DOHH2 (cell line): ENCODE measurements around the gene HHLA2.

Experiments
- H3F3A ChIP-seq: fragments of 200-600 bp; sonication (generic), shearing (Covaris generic); 2 replicates; pipeline ENCODE4 v1.6.0; 2016; ENCODE audit warnings: antibody characterized with exemption, mild to moderate bottlenecking; ENCODE audit not compliant: control insufficient read depth, insufficient read depth
- H3K27ac ChIP-seq: fragments of 200-600 bp; sonication (generic); 2 replicates; pipeline ENCODE4 v1.5.1; 2014; ENCODE audit warnings: low read depth, mild to moderate bottlenecking, low read length, moderate library complexity
- H3K27me3 ChIP-seq: fragments of 200-600 bp; sonication (generic); 2 replicates; pipeline ENCODE4 v1.6.1; 2014; ENCODE audit warnings: mild to moderate bottlenecking, low read length, mixed read lengths; ENCODE audit not compliant: control insufficient read depth
- H3K36me3 ChIP-seq: fragments of 200-600 bp; sonication (generic); 2 replicates; pipeline ENCODE4 v1.6.1; 2014; ENCODE audit warnings: mild to moderate bottlenecking, low read length, moderate library complexity, mixed read lengths; ENCODE audit not compliant: control insufficient read depth
- H3K4me1 ChIP-seq: fragments of 200-600 bp; sonication (generic); 2 replicates; pipeline ENCODE4 v1.6.1; 2014; ENCODE audit warnings: mild to moderate bottlenecking, low read length, mixed read lengths; ENCODE audit not compliant: control insufficient read depth
- H3K4me2 ChIP-seq: fragments of 200-600 bp; sonication (generic); 2 replicates; pipeline ENCODE4 v1.6.0; 2014; ENCODE audit warnings: mild to moderate bottlenecking, low read length, moderate library complexity
- H3K4me3 ChIP-seq: fragments of 200-600 bp; sonication (generic); 2 replicates; pipeline ENCODE4 v1.5.1; 2014; ENCODE audit warnings: mild to moderate bottlenecking, low read length, mixed read lengths
- H3K79me2 ChIP-seq: fragments of 200-600 bp; sonication (generic); 2 replicates; pipeline ENCODE4 v1.6.1; 2014; ENCODE audit warnings: mild to moderate bottlenecking, low read length, mixed read lengths; ENCODE audit not compliant: control insufficient read depth
- H3K9me2 ChIP-seq: fragments of 200-600 bp; sonication (generic); replicated peaks from 2 replicates; pipeline ENCODE4 v1.6.1; 2014; ENCODE audit warnings: mild to moderate bottlenecking, low read length, mixed read lengths; ENCODE audit not compliant: control insufficient read depth
- H3K9me3 ChIP-seq: fragments of 200-600 bp; sonication (generic); 2 replicates; pipeline ENCODE4 v1.6.1; 2014; ENCODE audit warnings: antibody characterized with exemption, low read length, mixed read lengths; ENCODE audit not compliant: control insufficient read depth, insufficient read depth
- H4K20me1 ChIP-seq: fragments of 200-600 bp; sonication (generic); 2 replicates; pipeline ENCODE4 v1.6.0; 2014; ENCODE audit warnings: low read depth, mild to moderate bottlenecking, antibody characterized with exemption, low read length, moderate library complexity; ENCODE audit not compliant: control insufficient read depth, insufficient read depth
- EZH2phosphoT487 ChIP-seq: fragments of 200-600 bp; sonication (generic); IDR thresholded peaks from 2 replicates; pipeline ENCODE4 v1.6.1; 2017; ENCODE audit warnings: borderline replicate concordance, mild to moderate bottlenecking, antibody characterized with exemption, low read length, moderate library complexity, mixed read lengths
- TF ChIP-seq, protein P1 (sequence below): fragments of 200-600 bp; sonication (generic); IDR thresholded peaks from one replicate; pipeline ENCODE4 v1.5.1; 2014; ENCODE audit warnings: antibody characterized with exemption, mild to moderate bottlenecking, low read depth, low read length; ENCODE audit not compliant: poor library complexity, severe bottlenecking

The HHLA2 gene

DNA sequence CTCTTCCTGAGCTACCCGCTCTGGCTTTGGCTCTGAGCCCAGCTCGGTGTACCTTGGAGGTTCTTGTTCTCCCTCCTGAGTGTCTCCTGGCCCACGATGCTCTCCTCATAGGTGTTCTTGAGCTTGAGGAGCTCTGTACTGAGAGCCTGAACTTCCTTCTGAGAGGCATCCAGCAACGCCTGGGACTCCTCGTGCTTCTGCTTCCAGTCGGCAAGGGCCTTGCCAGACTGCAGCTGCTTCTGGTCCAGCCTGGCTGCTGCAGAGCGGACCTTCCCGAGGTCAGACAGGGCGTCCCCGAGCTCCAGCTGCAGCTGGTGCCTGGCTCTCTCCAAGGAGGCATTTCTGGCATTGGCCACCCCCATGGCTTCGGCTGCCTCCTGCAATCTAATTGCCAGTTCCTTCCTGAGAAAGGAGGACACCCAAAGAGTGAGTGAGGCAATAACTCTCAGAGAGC lies 114.2 kb downstream of the HHLA2 start:
- no peaks in the 10 kb centered on the region for H3K9me3 ChIP-seq
- no peak overlapping the region for H3K4me2 ChIP-seq
- H3K36me3 ChIP-seq, result no peaks in the 10 kb centered on the region
- H3K27me3 ChIP-seq, result no peaks in the 10 kb centered on the region
- no peaks in the 10 kb centered on the region; the same call in 1 of the 2 replicates for H3F3A ChIP-seq
- peaks cover 28% of the 10 kb centered on the region for H3K4me1 ChIP-seq
- no peaks in the 10 kb centered on the region for H4K20me1 ChIP-seq
- no peak for TF ChIP-seq EZH2phosphoT487
- TF ChIP-seq, protein P1, sequence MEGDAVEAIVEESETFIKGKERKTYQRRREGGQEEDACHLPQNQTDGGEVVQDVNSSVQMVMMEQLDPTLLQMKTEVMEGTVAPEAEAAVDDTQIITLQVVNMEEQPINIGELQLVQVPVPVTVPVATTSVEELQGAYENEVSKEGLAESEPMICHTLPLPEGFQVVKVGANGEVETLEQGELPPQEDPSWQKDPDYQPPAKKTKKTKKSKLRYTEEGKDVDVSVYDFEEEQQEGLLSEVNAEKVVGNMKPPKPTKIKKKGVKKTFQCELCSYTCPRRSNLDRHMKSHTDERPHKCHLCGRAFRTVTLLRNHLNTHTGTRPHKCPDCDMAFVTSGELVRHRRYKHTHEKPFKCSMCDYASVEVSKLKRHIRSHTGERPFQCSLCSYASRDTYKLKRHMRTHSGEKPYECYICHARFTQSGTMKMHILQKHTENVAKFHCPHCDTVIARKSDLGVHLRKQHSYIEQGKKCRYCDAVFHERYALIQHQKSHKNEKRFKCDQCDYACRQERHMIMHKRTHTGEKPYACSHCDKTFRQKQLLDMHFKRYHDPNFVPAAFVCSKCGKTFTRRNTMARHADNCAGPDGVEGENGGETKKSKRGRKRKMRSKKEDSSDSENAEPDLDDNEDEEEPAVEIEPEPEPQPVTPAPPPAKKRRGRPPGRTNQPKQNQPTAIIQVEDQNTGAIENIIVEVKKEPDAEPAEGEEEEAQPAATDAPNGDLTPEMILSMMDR, result no peak
- H3K79me2 ChIP-seq, result no peaks in the 10 kb centered on the region
- H3K4me3 ChIP-seq, result no peak overlapping the region
- H3K27ac ChIP-seq, result no peak overlapping the region
- no peaks in the 10 kb centered on the region for H3K9me2 ChIP-seq

DNA sequence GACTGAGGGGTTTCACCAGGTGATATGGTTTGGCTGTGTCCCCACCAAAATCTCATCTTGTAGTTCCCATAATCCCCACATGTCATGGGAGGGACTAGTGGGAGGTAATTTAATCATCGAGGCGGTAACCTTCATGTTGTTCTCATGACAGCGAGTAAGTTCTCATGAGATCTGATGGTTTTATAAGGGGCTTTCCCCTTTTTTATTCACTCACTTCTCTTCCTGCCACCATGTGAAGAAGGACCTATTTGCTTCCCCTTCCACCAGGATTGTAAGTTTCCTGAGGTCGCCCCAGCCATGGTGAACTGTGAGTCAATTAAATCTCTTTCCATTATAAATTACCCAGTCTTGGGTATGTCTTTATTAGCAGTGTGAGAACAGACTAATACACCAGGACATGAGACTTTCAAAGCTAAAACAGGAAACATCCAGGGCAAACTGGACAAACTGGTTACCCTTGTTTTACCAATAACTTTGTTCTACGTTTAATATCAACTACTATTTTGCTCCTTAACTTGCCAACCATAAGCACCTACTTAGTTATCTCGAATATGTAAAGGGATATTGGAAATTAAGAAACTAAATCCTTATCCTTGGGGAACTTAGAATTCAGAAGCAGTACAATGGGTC lies 115.9 kb downstream of the HHLA2 start:
- H3K27ac ChIP-seq, result no peak overlapping the region
- no peak overlapping the region for H3K4me2 ChIP-seq
- no peaks in the 10 kb centered on the region for H3K36me3 ChIP-seq
- no peak overlapping the region for H3K4me3 ChIP-seq
- H3K9me3 ChIP-seq, result no peaks in the 10 kb centered on the region
- H3F3A ChIP-seq, result no peaks in the 10 kb centered on the region; the same call in 1 of the 2 replicates
- no peaks in the 10 kb centered on the region for H3K79me2 ChIP-seq
- no peaks in the 10 kb centered on the region for H4K20me1 ChIP-seq
- H3K9me2 ChIP-seq, result no peaks in the 10 kb centered on the region
- peaks cover 16% of the 10 kb centered on the region for H3K4me1 ChIP-seq
- no peak for TF ChIP-seq EZH2phosphoT487
- TF ChIP-seq, protein P1, result no peak
- no peaks in the 10 kb centered on the region for H3K27me3 ChIP-seq

DNA sequence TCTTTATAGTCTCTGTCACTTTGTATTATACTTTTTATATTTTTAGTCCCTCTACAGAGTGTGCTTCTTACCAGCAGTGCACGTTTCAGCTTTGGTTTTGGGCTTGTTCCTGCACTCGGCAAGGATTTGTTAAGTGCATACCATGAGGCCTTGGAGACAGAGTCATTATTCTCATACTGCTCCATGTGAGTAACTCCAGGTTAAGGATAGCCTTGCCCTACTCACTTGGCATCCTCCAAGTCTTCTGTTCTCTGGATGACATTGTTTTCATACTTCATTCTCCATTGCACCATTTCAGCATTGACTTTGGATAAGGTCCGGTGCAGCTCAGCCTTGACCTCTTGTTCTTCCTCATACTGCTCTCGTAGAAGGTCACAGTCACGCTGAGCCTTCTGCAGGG lies 117.7 kb downstream of the HHLA2 start:
- no peak overlapping the region for H3K27ac ChIP-seq
- no peaks in the 10 kb centered on the region for H3K79me2 ChIP-seq
- H3K4me2 ChIP-seq, result no peak overlapping the region
- no peaks in the 10 kb centered on the region for H3K36me3 ChIP-seq
- H3K9me3 ChIP-seq, result no peaks in the 10 kb centered on the region
- TF ChIP-seq, protein P1, result no peak
- no peak for TF ChIP-seq EZH2phosphoT487
- no peaks in the 10 kb centered on the region for H4K20me1 ChIP-seq
- no peaks in the 10 kb centered on the region for H3K4me1 ChIP-seq
- no peaks in the 10 kb centered on the region for H3K27me3 ChIP-seq
- H3K4me3 ChIP-seq, result no peak overlapping the region
- H3F3A ChIP-seq, result no peaks in the 10 kb centered on the region; the same call in 1 of the 2 replicates
- H3K9me2 ChIP-seq, result no peaks in the 10 kb centered on the region

DNA sequence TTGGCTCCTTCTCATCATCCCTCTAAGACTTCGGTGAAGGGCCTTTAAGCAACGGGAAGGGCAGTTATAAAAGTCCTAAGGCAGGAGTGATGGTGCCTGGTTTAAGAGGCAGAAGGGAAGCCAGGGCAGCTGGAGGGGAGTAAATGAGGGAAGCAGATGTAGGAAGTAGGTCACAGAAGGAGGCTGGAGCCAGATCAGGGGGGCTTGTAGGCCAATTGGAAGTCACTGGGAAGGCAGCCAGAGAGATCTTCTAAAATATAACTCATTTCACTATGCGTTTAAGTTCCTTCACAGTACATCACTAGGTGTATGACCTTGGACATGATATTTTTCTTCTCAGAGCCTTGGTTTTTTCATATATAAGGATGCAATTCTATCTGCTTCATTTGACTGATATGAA lies 119.3 kb downstream of the HHLA2 start:
- H3K9me3 ChIP-seq, result no peaks in the 10 kb centered on the region
- TF ChIP-seq, protein P1, result no peak
- TF ChIP-seq EZH2phosphoT487, result no peak
- no peaks in the 10 kb centered on the region for H3F3A ChIP-seq
- no peaks in the 10 kb centered on the region for H3K9me2 ChIP-seq
- H4K20me1 ChIP-seq, result no peaks in the 10 kb centered on the region
- no peaks in the 10 kb centered on the region for H3K27me3 ChIP-seq
- no peak overlapping the region for H3K27ac ChIP-seq
- H3K79me2 ChIP-seq, result no peaks in the 10 kb centered on the region
- H3K36me3 ChIP-seq, result no peaks in the 10 kb centered on the region
- no peak overlapping the region for H3K4me3 ChIP-seq
- H3K4me1 ChIP-seq, result no peaks in the 10 kb centered on the region
- no peak overlapping the region for H3K4me2 ChIP-seq
